Spleen (tissue), 7 donors: ENCODE data around the gene POLG.

Experiments used
- CTCF ChIP-seq, 11 experiments: fragments of 200-600 bp in 7 of 11; fragments of 450-650 bp in 4 of 11; sonication (generic) in 4 of 11; IDR thresholded peaks in 8 of 11; conservative IDR thresholded peaks in 3 of 11; 1 replicate in 7 of 11; 2 replicates in 4 of 11; pipeline versions ENCODE4 v1.4.0 to v1.8.0; 2016 to 2021; ENCODE audit warnings: antibody characterized with exemption in 11 of 11, inconsistent platforms in 4 of 11, mild to moderate bottlenecking in 1 of 11
- POLR2A ChIP-seq, 3 donors: fragments of 450-650 bp; IDR thresholded peaks; one replicate each; pipeline ENCODE4 v1.5.1; 2017; ENCODE audit warnings: antibody characterized with exemption in 3 of 3, mild to moderate bottlenecking in 1 of 3
- donor health status: DM: no; HTN: no; CAD: no; lungs with moderate emphysema.
- donor health status: DM: no; HTN: no; CAD: no.
- donor health status: DM: no; HTN: no; CAD: no.

GRCh38 chr15:89330119-89330518 lies 4.5 kb downstream of the POLG start:
- TF ChIP-seq POLR2A (IDR thresholded peaks at IDR 0.05) (no peak), CTCF (IDR thresholded peaks at IDR 0.05 in 8 of 11, conservative IDR thresholded peaks at IDR 0.05 in 3 of 11) (no peak)
